ENCODE measurements around the gene SNX8.
"Not testable (repeated sequence)": the region's sequence is repeated elsewhere in the genome, so short reads cannot be mapped to it uniquely, and the experiment has no call there.

Gene SNX8, protein sequence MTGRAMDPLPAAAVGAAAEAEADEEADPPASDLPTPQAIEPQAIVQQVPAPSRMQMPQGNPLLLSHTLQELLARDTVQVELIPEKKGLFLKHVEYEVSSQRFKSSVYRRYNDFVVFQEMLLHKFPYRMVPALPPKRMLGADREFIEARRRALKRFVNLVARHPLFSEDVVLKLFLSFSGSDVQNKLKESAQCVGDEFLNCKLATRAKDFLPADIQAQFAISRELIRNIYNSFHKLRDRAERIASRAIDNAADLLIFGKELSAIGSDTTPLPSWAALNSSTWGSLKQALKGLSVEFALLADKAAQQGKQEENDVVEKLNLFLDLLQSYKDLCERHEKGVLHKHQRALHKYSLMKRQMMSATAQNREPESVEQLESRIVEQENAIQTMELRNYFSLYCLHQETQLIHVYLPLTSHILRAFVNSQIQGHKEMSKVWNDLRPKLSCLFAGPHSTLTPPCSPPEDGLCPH

DNA sequence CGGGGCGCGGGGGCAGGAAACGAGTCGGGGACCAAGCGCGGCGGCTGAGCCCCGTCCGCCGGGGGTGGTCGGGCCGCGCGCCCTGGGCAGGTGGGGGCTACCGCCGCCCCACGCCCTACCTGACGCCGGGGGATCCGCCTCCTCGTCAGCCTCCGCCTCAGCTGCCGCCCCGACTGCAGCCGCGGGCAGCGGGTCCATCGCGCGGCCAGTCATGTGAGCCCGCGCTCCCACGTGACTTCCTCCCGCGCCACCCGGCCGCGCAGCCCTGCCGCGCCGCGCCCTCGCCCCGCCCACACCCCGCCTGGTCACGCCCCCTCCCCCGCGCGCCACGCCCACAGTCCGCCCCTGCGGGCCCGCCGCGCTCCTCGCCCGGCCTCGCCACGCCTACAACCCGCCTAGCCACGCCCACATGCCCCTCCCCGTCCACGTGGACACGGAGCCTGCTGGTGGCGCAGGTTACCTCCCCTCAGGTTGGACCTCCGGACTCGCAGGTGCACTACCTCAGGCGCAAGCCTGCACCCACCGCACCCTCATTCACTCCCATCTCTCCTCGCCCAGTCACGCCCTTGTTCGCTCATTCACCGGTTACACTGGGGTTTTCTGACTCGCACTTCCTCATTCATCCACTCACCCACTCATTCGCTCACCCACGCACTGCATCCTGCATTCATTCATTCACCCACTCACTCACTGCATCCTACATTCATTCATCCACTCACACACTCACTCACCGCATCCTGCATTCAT is at the start of gene SNX8:
Gene SNX8, minus strand, starts transcription at position 233 of the 747 bp plus-strand sequence. Its CDS starts 20 bp downstream, at position 213.
- peak; percentile 54 to 94 for DNase-seq

DNA sequence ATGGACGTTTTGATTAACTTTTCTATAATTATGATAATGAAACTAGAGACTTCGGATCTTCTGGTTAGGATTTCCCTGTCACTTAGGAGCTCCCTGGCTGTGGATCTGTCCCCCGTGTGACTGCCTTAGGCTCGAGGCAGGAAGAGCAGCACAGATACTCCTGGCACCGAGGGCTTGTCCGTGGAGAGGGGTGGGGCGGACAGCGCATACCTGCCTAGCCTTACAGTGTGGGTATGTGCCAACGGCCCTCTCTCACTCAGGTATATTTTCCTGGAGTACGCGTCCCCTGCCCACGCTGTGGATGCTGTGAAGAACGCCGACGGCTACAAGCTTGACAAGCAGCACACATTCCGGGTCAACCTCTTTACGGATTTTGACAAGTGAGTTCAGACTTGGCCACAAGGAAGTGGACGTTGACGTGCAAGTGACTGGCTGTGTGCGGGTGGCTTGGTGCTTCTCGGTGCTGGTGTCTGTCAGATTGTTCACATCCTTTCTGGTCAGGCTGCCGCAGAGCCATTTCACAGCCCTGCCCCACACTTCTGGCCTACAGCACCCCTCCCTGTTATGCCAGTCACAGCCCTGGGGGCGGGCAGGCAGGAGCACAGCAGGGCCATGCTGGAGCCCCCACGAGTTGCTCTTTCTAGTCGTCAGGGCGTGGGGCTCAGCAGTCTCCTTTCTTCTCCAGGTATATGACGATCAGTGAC is 48.3 kb upstream of the SNX8 start:
- DNase-seq, result no peak

DNA sequence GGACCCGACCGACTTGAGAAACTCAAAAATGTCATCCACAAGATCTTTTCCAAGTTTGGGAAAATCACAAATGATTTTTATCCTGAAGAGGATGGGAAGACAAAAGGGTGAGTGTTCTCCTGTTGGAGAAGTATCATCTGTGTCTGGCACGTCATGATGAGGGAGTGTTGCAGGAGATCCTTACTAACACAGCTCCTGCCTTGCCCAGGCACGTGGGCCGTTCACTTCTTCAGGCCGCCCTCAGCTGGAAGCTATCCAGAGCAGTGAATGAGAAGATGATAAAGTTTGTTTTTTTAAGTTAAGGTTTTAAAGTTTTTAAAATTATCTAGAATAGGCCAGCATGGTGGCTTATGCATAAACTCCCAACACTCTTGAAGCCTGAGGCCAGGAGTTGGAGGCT is 46.6 kb upstream of the SNX8 start:
- DNase-seq, result no peak

DNA sequence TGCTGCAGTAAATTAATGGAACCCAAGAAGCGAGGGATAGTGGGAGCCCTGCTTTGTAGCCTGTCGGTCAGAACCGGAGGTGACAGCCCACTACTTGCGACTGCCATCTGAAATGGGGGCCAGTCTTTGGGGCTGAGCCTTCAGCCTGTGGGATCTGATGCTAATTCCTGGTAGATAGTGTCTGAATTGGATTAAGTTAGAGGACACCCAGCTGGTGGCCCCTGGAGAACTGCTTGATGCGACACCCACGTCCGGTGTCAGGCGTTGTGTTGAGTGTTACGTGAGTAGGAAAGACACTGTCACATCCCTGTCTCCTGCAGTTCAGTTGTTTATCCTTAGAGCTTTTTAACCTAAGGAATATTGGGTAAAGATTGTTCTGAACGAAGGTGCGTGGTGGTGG is 45.4 kb upstream of the SNX8 start:
- DNase-seq, result no peak

DNA sequence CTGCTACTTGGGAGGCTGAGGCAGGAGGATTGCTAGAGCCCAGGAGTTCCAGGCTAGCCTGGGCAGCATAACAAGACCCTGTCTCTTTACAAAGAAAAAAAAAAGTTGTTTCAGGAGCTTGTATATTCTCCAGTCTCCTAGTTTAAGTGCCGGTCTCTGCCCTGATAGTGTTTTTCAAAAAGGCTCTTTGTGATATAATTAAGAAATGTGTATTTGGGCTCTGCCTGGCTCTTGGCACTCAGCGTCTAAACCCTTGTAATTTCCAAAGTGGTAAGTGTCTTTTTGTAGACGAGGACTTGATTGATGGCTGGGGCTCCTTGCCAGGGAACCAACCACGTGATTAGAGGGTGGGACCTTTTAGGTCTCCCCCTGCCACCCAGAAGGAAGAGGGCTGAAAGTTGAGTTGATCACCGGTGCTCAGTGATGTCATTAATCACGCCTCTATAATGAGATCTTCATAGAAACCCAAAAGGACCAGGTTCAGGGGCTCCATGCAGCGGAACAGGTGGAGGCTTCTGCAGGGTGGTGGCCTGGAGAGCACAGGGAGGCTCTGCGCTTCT is 44.8 kb upstream of the SNX8 start:
- no peak for DNase-seq

DNA sequence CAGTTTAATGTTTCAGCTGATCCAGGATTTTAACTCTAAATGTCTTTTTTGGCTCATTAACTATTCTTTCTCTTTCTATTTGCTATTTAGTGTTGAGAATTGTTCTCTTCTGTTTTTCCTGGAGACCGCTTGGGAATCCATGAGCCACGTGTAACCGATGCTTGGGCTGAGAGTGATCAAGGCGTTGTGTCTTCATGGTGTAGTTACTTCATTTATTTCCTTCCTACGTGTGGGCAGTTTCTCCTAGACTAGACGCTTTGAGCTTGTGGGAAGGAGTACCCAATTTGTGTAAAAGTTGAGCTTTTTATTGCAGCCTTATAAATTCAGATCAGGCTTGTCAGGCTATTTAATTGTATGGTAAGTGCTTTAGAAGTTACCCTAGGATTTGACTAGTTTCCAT is 43.3 kb upstream of the SNX8 start:
- DNase-seq, result no peak

DNA sequence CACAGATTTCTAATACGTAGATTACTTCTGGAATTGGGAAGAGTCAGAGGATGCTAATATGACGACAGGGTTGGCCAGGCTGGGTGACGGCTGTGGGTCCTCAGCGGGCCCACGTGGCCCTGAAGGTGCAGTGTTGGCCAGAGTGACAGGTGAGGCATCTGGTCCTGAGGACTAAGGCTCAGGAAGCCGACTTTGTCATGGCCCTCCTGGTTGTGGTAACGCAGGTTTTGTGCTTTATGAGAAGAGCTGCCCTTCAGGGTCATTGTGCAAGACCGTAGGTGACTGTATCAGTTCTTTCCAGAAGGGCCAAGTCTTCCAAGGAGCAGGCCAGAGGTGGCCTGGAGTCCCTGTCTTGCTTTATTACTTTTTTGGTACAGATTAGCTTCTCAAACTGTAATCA is 42.9 kb upstream of the SNX8 start:
- DNase-seq, result no peak

DNA sequence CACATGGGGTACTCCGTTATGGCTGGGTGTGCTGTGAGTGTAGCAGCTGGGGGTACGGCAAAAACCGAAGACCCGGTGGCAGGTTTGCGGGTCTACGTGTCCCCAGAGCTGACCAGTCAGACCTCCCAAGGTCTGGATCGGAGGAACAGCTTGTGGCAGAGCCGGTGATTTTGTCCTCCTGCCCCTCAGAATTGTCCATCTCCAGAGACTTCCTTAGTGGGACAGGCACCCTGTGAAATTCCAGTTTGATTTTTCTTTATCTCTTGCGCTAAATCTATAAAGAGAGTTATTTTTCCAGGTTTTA is 41.4 kb upstream of the SNX8 start:
- no peak for DNase-seq

DNA sequence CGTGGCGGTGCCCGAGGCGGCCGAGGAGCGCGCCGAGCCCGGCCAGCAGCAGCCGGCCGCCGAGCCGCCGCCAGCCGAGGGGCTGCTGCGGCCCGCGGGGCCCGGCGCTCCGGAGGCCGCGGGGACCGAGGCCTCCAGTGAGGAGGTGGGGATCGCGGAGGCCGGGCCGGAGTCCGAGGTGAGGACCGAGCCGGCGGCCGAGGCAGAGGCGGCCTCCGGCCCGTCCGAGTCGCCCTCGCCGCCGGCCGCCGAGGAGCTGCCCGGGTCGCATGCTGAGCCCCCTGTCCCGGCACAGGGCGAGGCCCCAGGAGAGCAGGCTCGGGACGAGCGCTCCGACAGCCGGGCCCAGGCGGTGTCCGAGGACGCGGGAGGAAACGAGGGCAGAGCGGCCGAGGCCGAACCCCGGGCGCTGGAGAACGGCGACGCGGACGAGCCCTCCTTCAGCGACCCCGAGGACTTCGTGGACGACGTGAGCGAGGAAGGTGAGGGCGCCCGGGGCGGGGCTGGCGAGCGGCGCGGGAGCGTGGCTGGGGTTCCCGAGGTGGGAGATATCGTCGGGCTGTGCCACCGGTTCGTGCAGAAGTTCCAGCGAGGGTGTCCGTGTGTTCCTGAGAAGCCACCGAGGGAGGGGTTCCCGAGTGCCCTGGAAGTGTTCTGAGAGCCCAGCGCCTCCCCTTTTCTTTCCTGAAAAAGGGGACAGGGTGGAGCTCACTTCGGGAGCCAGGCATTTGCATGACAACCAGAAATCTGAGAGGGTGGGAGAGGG is 40.9 kb upstream of the SNX8 start:
- DNase-seq, result peak in 1 of 2 experiments; percentile 11

DNA sequence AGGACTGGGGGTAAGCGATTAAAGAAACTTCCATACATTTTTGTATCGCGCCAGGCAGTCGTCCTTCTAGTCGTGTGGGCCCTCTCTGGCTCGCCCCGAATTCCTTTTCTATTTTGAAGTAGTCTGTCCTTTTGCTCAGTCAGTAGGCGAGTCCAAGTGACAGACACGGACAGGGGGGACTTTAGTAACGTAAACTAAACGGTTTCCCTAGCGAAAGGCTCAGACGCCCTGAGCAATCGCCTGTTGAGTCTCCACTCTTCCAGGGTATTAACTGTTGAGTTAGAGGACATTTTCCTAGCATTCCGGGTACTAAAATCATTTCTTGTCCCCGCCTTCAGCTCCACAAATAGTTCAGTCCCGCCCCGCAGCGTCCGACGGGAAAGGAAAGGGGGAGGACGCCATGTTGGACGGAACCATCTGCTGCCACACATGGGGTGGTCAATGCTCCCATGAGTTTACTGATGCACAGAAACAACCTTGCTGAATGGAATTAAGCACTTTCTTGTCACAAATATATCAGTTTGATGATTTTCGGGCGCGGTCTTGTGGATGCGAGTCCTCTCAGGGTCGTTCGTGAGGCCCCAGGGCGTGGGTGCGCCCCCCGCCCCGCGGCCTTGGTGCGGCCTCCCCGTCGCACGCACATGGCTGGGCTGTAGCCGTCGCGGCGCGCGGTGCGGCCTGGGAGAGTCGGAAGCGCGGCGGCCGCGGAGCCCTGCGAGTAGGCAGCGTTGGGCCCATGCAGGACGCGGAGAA is 40.1 kb upstream of the SNX8 start, which contains the start of gene EIF3B:
Gene EIF3B, plus strand, starts transcription at position 642 of the 753 bp plus-strand sequence. Its CDS starts 95 bp downstream, at position 737.
- peak; percentile 82 to 97 for DNase-seq

DNA sequence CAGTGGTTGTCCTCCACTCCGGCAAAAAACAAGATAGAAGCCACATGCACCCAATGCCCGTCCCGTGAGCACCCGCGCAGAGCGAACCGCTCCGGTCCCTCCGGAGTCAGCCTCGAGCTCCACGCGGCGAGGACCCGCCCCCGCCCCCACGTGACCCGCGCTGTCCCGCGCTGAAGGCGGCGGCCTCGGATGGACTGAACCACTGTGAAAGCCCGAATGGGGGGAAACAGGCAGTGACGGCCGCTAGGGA is 39.6 kb upstream of the SNX8 start:
- DNase-seq, result peak; percentile 81 to 97

DNA sequence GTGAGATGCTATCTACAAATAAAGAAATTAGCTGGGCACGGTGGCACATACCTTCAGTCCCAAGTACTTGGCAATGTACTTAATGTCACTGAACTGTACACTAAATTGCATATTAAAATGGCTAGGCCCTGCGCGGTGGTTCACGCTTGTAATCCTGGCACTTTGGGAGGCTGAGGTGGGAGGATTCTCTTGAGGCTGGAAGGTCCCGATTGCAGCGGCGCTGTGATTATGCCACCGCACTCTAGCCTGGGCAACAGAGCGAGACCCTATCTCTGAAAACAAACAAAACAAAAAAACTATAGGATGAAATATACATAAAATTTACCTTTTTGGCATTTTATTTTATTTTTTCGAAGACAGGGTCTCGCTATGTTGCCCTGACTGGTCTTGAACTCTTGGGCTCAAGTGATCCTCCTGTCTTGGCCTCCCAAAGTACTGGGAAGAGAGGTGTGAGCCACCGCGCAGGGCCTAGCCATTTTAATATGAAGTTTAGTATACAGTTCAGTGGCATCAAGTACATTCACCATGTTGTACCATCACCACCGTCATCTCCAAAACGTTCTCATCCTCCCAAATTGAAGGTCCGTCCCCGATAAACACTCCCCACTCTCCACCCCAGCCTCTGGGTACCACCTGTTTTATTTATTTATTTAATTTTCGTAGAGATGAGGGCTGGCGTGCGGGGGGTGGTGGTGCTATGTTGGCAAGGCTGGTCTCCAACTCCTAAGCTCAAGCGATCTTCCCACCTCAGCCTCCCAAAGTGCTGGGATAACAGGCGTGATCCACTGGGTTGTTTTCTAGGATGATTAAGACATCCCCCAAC is 39.1 kb upstream of the SNX8 start:
- no peak for DNase-seq

DNA sequence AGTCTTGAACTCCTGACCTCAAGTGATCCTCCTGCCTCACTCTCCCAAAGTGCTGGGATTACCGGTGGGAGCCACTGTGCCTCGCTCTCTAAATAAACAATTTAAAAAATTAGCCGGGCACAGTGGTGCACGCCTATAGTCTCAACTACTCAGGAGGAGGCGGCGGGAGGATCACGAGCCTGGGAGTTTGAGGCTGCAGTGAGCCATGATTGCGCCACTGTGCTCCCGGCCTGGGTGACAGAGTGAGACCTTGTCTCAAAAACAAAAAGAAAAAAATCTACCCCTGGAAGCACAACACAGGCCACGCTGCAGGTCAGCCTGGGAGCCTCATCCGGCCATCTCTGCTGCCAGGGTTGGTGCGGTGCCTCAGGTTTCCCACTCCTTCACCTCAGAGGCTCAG is 36.6 kb upstream of the SNX8 start:
- DNase-seq, result no peak

DNA sequence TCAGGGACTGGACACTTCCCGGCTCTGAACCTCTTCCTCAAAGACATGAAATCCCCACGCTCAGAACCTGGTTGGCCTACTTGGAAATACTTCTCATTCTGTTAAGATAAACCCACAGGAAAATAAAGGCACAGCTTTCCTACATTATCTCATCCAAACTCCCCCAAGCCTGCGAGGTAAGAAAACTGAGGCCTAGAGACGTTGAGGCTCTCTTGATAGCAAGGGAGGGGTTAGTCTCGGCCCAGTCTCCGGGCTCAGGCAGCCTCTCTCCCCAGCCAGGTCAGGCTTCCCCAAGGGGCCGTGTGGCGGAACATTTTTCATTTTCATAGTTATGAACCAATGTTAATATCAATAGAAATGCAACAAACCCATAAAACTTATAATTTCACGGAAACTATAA is 35.8 kb upstream of the SNX8 start:
- no peak for DNase-seq

DNA sequence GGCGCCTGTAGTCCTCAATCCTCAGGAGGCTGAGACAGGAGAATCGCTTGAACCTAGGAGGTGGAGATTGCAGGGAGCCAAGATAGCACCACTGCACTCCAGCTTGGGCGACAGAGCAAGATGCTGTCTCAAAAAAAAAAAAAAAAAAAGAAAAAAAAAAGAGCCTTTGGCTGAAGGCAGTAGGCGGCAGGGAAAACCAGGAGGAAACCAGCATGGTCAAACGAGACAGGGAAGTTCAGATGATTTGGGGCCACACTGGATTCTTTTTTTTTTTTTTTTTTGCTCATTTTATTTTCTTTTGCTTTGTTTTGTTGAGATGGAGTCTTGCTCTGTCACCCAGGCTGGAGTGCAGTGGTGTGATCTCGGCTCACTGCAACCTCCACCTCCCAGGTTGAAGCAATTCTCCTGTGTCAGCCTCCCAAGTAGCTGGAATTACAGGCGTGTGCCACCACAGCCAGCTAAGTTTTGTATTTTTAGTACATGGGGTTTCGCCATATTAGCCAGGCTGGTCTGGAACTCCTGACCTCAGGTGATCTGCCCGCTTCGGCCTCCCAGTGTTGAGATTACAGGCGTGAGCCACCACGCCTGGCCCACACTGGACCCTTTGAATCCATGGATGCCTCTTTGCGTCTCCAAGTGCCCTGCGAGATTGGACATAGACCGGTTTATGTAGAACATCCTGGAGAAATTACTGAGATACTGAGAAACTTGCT is 33.3 kb upstream of the SNX8 start:
- not testable (repeated sequence) for DNase-seq

DNA sequence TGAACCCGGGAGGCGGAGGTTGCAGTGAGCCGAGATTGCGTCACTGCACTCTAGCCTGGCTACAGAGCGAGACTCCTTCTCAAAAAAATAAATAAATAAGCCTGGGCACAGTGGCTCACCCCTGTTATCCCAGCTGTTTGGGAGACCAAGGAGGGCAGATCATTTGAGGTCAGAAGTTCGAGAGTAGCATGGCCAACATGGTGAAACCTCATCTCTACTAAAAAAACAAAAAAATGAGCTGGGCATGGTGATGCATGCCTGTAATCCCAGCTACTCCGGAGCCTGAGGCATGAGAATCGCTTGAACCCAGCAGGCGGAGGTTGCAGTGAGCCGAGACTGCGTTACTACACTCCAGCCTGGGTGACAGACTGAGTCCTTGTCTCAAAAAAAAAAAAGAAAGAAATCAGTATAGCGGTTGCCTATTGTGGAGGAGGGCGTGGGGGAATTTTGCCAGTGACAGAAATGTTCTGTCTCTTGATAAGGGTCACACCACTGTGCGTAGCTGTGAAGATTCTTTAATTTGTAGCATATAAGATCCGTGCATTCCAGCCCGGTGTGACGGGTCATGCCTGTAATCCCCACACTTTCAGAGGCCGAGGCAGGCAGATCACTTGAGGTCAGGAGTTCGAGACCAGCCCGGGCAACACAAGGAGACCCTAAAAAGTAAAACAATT is 22.5 kb upstream of the SNX8 start:
- DNase-seq, result no peak

DNA sequence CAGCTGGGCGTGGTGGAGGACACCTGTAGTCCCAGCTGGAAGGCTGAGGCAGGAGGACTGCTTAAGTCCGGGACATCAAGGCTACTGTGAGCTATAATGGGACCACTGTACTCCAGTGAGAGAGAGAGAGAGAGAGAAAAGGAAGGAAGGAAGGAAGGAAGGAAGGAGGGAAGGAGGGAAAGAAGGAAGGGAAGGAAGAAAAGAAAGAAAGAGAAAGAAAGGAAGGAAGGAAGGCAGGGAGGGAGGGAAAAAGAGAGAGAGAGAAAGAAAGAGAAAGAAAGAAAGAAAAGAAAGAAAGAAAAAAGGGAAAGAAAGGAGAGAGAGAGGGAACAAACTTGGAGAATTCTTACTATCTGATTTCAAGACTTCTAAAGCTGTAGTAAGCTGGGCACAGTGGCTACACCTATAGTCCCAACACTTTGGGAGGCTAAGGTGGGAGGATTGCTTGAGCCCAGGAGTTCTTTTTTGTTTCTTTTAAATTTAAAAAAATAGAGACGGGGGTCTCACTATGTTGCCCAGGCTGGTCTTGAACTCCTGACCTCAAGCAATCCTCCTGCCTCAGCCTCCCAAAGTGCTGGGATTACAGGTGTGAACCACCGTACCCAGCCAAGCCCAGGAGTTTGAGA is 18.5 kb upstream of the SNX8 start:
- not testable (repeated sequence) for DNase-seq

DNA sequence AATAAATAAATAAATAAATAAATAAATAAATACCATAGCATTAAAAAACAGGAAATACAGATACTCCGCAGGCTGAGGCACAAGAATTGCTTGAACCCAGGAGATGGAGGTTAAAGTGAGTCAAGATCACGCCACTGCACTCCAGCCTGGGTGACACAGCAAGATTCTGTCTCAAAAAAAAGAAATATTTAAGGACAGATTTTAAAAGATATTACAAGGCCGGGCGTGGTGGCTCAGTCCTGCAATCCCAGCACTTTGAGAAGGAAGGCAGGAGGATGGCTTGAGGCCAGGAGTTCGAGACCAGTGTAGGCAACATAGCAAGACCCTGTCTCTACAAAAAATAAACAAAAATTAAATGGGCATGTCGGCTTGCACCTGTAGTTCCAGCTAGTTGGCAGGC is 17.5 kb upstream of the SNX8 start:
- DNase-seq, result no peak

DNA sequence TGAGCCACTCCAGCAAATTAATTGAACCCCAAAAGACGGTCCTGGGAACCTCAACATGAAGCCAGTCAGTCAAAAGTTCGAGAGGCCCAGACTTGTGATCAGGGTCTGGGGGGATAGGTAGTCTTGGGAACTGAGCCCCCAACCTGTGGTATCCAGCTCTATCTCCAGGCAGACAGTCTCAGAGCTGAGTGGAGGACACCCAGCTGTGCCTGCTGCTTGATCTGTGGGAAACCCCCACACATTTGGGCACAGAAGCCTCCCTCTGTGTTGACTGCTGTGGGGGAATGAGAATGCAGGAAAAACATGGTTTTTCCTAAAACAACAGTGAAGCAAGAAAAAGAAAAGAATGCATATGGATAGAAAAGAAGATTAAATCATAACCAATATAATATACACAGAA is 16.3 kb upstream of the SNX8 start:
- no peak for DNase-seq
